SU-DHL-6 (cell line): ENCODE measurements around the gene CFAP210.

Source experiments
- CTCF ChIP-seq: fragments of 200-600 bp; sonication (generic); IDR thresholded peaks from one replicate; pipeline ENCODE4 v1.5.1; 2017; ENCODE audit warnings: antibody characterized with exemption, mild to moderate bottlenecking, low read length, moderate library complexity; ENCODE audit not compliant: insufficient read depth, poor library complexity, severe bottlenecking
- EZH2phosphoT487 ChIP-seq: fragments of 200-600 bp; sonication (generic), shearing (Covaris generic); conservative IDR thresholded peaks from 2 replicates; pipeline ENCODE4 v1.6.1; 2018; ENCODE audit warnings: mild to moderate bottlenecking, antibody characterized with exemption, low read length, moderate library complexity, mixed read lengths

- TF ChIP-seq CTCF (no peak), EZH2phosphoT487 (no peak)
Measured at GRCh38 chr2:169673106-169673505, 21.1 kb downstream of the CFAP210 start.
